8988T (cell line): Measurements from ENCODE around the gene SYCE3.
"Not testable (repeated sequence)": the region's sequence is repeated elsewhere in the genome, so short reads cannot be mapped to it uniquely, and the experiment has no call there.

Experiments used
- DNase-seq: peaks from one replicate; pipeline ENCODE4 v3.0.0; 2011

SYCE3 gene

DNA sequence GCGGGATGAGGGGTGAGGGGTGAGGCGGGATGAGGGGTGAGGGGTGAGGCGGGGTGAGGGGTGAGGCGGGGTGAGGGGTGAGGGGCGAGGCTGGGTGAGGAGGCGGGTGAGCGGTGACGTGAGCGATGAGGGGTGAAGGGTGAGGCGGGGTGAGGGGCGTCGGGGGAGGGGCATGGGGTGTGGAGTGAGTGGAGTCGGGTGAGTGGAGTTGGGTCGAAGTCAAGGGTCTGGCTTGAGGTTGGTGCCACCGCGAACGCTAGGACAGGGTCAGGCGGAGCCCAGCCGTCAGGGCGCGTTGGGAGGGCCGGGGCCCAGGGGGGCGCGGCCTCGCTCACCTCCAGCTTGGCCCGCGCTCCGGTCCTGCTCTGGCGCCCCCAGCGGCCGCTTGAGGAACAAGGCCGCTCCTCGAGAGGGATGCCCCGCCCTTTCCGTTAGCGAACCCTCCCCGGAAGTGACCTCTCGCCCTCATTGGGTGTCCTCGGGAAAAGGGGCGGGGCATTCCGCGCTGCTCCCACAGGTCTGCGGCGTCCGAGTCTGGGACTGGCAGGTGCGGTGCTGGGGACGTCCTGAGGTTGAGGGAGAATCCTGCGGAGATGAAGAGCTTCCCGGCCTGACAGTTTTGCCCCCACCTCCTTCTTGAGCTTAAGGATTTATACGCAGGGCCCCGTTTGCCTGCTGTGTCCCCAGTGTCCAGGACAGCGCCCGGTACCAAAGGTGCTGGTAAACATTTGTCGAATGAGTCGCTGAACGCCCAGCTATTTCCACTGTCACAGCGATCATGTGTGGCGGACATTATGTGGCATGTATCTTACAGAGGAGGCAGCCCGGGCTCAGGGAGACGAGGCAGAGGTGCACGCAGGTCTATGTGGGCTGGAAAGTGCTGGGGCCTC lies at the start of gene SYCE3:
SYCE3 (minus strand) TSS at position 397 of the 890 bp plus-strand sequence. CDS start 6,514 bp downstream, outside the sequence.
- DNase-seq = peak; percentile 57

GRCh38 chr22:50612168-50612527 lies 49.4 kb upstream of the SYCE3 start:
- DNase-seq = no peak

- DNase-seq = no peak
Measured at GRCh38 chr22:50611341-50612060, 48.8 kb upstream of the SYCE3 start.

GRCh38 chr22:50610581-50610980 lies 47.9 kb upstream of the SYCE3 start:
- DNase-seq = no peak

- no peak for DNase-seq
Measured at GRCh38 chr22:50610041-50610451, 47.3 kb upstream of the SYCE3 start.

DNA sequence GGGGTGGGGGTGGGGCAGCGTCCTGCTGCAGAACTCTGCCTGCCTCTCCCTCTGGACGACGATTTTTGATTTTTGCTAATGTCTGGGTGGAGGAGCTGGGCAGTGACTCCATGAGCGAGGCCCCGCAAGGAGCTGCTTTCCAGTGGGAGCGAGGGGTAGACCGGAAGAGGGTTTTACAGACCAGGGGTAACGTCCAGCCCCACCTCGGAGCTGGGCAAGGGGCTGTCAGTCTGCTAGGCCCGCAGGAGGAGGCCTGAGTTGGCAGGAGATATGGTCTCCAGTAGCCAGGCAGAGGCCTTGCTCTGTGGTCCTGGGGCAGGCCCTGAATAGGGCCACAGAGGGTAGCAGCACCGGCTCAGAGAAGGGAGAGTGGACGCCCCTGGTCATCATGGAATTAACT lies 46.9 kb upstream of the SYCE3 start:
- no peak for DNase-seq

- DNase-seq = no peak
Measured at GRCh38 chr22:50608996-50609395, 46.3 kb upstream of the SYCE3 start.

GRCh38 chr22:50608058-50608840 lies 45.5 kb upstream of the SYCE3 start:
- DNase-seq = not testable (repeated sequence)

DNA sequence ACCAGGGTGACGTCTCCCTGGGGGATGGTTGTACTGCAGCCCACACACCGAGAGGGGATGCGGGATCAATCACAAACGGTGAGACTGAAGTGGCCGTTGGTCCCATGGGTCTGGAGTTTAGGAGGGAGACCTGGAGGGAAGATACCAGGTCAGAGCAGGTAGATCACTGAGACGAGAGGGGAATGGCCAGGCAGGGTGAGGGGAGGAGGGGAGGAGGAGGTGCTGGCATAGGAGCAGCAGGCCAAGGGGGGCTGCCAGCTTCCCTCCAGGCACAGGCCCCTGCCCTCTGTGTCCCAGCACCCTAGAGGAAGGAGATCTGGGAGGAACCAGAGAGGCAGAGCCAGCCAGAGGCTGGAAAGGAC lies 44.9 kb upstream of the SYCE3 start:
- DNase-seq = no peak

GRCh38 chr22:50606946-50607658 lies 44.4 kb upstream of the SYCE3 start:
- no peak for DNase-seq

DNA sequence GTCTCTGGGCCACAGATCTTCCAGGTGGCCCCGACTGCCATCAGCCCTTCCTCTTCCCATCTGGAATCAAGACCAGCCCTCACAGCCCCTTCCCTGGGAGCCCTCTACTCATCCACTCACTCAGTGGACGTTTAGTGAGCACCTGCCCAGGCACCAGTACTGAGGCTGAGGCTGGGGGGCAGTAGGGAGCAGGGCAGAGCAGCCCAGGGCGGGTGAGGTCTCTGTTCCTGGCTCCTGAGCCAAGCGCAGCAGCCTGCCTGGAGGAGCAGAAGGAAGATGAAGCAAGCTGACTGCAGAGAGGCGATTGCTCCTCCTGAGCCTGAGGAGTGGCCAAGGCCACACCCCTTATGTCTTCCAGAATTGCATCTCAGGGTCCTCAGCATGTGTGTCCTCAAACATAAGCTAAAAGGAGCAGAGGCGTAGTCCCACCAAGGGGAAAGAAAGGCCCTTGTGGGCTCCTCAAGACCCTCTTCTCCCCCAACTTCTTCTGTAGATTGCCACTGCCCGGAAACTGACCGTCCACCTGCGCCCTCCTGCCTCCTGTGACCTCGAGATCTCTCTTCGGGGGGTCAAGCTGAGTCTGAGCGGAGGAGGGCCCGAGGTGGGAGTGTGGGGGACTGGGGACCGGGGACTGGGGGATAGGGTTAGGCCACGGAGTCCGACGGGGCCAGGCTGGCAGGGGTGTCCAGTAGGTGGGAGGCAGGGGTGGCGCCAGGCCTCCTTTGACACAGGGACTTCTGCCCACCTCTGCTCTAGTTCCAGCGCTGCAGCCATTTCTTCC lies 43.6 kb upstream of the SYCE3 start:
- DNase-seq = peak; percentile 83

DNA sequence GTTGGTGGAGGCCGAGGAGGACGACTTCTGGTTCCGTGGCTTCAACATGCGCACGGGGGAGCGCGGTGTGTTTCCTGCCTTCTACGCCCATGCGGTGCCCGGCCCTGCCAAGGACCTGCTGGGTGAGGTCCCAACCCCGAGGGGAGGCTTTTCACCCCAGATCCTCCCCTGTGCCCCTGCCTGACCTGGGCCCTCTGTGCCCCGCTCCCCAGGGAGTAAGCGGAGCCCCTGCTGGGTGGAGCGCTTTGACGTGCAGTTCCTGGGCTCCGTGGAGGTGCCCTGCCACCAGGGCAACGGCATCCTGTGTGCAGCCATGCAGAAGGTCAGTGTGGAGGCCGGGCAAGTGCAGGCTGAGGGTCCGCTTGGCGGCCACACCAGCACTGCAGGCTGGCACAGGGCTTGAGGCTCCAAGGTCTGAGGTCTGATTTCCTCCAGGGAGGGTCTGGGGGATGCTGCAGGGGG lies 42.9 kb upstream of the SYCE3 start:
- no peak for DNase-seq

DNA sequence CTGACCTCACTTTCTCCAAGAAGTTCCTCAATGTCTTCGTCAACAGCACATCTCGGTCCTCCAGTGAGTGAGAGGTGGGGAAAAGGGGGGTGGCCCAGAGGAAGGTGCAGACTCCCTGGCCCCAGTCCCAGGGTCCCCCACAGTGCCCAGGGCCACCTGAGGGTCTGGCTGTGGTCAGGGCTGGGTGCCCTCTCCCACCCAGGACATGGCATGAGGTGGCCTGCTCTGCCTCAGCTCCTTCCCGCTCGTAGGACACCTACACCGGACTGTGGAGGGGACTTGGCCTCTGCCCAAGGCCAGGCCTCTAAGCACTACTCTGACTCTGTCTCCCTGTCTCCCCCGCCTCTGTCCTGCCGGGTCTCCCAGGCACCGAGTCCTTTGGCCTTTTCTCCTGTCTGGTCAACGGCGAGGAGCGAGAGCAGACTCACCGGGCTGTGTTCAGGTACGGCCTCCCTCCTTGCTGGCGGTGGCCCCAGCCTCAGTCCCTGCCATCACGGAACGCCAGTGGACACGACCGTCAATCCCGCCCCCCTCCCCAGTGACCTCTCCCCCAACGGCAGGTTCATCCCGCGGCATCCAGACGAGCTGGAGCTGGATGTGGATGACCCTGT lies 42.4 kb upstream of the SYCE3 start:
- peak; percentile 35 for DNase-seq

DNA sequence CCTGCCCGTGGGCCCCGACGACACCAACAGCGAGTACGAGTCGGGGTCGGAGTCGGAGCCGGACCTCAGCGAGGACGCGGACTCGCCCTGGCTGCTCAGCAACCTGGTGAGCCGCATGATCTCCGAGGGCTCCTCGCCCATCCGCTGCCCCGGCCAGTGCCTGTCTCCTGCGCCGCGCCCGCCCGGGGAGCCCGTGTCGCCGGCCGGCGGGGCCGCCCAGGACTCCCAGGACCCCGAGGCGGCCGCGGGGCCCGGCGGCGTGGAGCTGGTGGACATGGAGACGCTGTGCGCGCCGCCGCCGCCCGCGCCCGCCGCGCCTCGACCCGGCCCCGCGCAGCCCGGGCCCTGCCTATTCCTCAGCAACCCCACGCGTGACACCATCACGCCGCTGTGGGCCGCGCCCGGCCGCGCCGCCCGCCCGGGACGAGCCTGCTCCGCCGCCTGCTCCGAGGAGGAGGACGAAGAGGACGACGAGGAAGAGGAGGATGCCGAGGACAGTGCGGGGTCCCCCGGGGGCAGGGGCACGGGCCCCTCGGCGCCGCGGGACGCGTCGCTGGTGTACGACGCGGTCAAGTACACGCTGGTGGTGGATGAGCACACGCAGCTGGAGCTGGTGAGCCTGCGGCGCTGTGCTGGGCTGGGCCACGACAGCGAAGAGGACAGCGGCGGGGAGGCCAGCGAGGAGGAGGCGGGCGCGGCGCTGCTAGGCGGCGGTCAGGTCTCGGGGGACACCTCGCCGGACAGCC lies 41.7 kb upstream of the SYCE3 start:
- DNase-seq = no peak

DNA sequence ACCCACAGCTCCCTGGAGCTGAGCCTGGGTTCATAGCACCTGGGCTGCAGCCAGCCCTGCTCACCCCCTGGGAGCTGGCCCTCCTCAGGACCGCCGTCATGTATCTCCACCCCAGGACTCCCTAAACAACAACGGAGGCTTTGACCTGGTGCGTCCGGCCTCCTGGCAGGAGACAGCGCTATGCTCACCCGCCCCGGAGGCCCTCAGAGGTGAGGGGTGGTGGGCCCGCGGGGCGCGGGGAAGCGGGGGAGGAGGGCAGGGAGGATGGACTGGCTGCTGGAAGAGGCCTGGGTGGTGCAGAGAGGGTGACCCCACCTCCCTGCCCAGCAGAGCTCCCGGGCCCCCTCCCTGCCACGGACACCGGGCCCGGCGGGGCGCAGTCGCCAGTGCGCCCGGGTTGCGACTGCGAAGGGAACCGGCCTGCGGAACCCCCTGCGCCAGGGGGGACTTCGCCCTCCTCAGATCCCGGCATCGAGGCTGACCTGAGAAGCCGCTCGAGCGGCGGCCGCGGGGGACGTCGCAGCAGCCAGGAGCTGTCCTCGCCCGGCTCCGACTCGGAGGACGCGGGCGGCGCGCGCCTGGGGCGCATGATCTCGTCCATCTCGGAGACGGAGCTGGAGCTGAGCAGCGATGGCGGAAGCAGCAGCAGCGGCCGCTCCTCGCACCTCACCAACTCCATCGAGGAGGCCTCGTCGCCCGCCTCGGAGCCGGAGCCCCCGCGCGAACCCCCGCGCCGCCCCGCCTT lies 41.0 kb upstream of the SYCE3 start:
- no peak for DNase-seq

DNA sequence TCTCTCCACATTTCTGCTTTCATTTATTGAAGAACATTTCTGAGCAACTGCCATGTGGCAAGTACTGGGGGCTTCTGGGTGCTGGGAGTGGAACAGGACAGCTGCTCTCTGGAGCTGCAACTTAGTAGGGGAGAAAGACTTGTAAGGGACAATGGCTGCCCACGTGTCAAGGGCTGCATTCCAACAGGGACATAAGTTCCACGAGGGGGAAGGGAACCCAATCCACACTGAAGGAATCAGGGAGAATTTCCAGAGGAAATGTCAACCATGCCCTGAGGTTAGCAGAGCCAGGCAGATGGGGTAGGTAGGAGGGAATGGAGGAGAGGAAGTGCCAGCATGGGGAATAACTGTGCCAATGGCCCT lies 39.6 kb upstream of the SYCE3 start:
- no peak for DNase-seq

DNA sequence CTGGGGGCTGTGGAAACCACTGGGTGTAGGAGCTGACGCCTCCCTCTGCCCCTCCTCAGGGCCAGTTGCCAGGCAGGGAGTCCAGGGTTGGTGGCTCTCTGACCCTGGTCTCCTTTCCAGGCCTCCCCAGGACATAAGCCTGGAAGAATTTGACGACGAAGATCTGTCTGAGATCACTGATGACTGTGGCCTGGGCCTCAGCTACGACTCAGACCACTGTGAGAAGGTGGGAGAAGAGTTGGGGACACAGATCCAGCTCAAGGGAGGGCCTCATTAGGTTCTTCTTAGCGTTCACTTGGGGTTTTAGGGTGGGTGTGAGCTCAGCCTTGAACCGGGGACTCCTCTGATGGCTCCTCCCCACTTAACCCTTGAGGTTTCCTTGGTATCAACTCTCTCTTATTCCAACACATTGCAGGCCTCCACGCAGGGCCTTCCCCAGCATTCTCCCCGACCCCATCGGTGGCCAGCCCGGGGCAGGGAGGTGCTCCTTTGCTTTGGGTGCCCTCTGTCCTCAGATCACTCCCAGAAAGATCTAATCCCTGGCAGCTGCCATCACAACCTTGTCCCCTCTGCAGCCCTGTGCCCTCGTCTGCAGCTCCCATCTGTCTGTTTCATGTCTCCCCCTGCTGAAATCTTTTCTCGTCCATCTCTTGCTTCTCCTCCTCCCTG lies 39.1 kb upstream of the SYCE3 start:
- no peak for DNase-seq

DNA sequence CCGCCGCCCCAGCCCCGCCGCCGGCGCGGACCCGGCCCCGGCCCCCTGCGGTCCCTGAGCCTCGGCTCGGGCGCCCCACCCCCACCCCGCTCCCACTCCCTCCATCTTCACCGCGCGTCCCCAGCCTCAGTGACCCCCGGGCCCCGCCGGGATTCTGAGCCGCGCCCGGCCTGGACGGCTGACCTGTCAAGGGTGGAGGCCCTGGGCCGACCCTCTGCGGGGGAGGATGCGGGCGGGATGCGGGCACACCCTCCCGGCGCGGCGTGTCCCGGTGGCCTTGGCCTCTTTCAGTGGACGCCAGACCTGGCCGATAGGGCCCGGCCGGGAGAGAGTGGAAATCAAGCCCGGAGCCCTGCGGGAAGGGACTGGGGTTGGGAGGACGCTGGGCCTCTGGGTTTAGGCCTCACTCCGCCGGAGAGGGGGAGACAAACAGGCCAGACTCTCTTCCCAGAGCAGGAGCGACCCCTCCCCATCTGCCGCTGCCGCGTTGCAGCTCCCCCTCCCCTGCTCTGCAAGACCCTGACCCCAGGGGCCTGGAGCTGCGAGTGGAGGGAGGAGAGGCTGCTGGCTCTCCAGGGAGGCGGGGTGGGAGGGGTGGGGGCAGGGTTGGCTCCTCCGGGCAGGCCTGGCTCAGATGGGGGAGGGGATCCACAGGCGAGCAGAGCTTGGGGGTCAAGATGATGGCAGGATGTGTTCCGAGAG lies 38.4 kb upstream of the SYCE3 start:
- no peak for DNase-seq

DNA sequence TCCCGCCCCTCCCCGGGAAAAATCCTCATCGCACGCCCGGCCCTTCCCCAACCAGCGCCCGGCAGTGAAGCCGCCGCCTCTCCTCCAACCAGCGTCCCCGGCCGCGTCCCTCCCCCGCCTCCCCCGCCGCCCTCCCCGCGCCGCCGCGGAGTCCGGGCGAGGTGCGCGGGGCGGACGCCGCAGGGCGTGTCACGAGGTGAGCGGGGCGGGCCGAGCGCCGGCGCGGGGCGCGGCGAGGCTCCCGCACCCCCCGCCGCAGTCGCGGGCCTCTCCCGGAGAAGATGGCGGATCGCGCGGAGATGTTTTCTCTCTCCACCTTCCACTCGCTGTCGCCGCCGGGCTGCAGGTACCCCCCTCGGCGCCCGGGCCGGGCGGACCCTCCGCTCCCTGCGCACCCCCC lies 37.8 kb upstream of the SYCE3 start, which contains the start of gene MAPK8IP2:
MAPK8IP2 (plus strand) TSS at position 256 of the 400 bp plus-strand sequence; CDS start at position 282, 26 bp downstream.
- DNase-seq = peak; percentile 79
